ENCODE measurements around the gene ARID2. TPM values are rescaled to one million over a fixed set of nuclear protein-coding genes. Genes with fewer than 3 reads are reported as not detected.

Gene ARID2
- total RNA-seq, 1 donor from 2014 or later, result 63.6 TPM

- DNase-seq (ENCODE audit: low spot score, unreplicated experiment), result no peak
- H3K9me3 Mint-ChIP-seq (ENCODE audit: low read depth), result no peaks in the 10 kb centered on the region
- no peaks in the 10 kb centered on the region for H3K36me3 Mint-ChIP-seq (ENCODE audit: insufficient read depth)
Measured at GRCh38 chr12:45720069-45720468, 9.4 kb upstream of the ARID2 start.

GRCh38 chr12:45721369-45721768 is 8.1 kb upstream of the ARID2 start:
- no peak for TF ChIP-seq CTCF (IDR thresholded peaks at IDR 0.05; ENCODE audit: unreplicated experiment)
- no peak for DNase-seq (ENCODE audit: low spot score, unreplicated experiment)
- H3K4me1 Mint-ChIP-seq (ENCODE audit: low read depth), result peaks cover 9% of the 10 kb centered on the region
- no peaks in the 10 kb centered on the region for H3K9me3 Mint-ChIP-seq (ENCODE audit: low read depth)
- H3K27me3 Mint-ChIP-seq, result no peaks in the 10 kb centered on the region
- H3K4me3 Mint-ChIP-seq (ENCODE audit: low read depth), result no peak overlapping the region
- no peaks in the 10 kb centered on the region for H3K36me3 Mint-ChIP-seq (ENCODE audit: insufficient read depth)
- no peak overlapping the region for H3K27ac Mint-ChIP-seq

More at GRCh38 chr12:45720069-45720468, 9.4 kb upstream of the ARID2 start:
- H3K27ac Mint-ChIP-seq, result no peak overlapping the region
- H3K4me1 Mint-ChIP-seq (ENCODE audit: low read depth), result peaks cover 2% of the 10 kb centered on the region
- no peak overlapping the region for H3K4me3 Mint-ChIP-seq (ENCODE audit: low read depth)
- TF ChIP-seq CTCF (IDR thresholded peaks at IDR 0.05; ENCODE audit: unreplicated experiment), result no peak
- no peaks in the 10 kb centered on the region for H3K27me3 Mint-ChIP-seq

GRCh38 chr12:45721954-45722353 is 7.6 kb upstream of the ARID2 start:
- DNase-seq (ENCODE audit: low spot score, unreplicated experiment), result no peak
- peaks cover 9% of the 10 kb centered on the region for H3K4me1 Mint-ChIP-seq (ENCODE audit: low read depth)
- H3K4me3 Mint-ChIP-seq (ENCODE audit: low read depth), result no peak overlapping the region
- no peak overlapping the region for H3K27ac Mint-ChIP-seq
- no peaks in the 10 kb centered on the region for H3K9me3 Mint-ChIP-seq (ENCODE audit: low read depth)
- no peaks in the 10 kb centered on the region for H3K27me3 Mint-ChIP-seq
- H3K36me3 Mint-ChIP-seq (ENCODE audit: insufficient read depth), result no peaks in the 10 kb centered on the region
- no peak for TF ChIP-seq CTCF (IDR thresholded peaks at IDR 0.05; ENCODE audit: unreplicated experiment)

GRCh38 chr12:45725631-45726602 is 3.6 kb upstream of the ARID2 start:
- H3K36me3 Mint-ChIP-seq (ENCODE audit: insufficient read depth), result no peaks in the 10 kb centered on the region
- H3K9me3 Mint-ChIP-seq (ENCODE audit: low read depth), result no peaks in the 10 kb centered on the region
- H3K27me3 Mint-ChIP-seq, result no peaks in the 10 kb centered on the region
- peak; percentile 73 for TF ChIP-seq CTCF (IDR thresholded peaks at IDR 0.05; ENCODE audit: unreplicated experiment)
- H3K27ac Mint-ChIP-seq, result peak overlapping the region; percentile 99
- no peak for DNase-seq (ENCODE audit: low spot score, unreplicated experiment)
- peaks cover 10% of the 10 kb centered on the region for H3K4me1 Mint-ChIP-seq (ENCODE audit: low read depth)
- H3K4me3 Mint-ChIP-seq (ENCODE audit: low read depth), result peak overlapping the region; percentile 97

GRCh38 chr12:45726603-45727300 is 2.8 kb upstream of the ARID2 start:
- no peak for TF ChIP-seq CTCF (IDR thresholded peaks at IDR 0.05; ENCODE audit: unreplicated experiment)
- H3K27ac Mint-ChIP-seq, result peak overlapping the region; percentile 99
- no peaks in the 10 kb centered on the region for H3K36me3 Mint-ChIP-seq (ENCODE audit: insufficient read depth)
- peak; percentile 51 for DNase-seq (ENCODE audit: low spot score, unreplicated experiment)
- no peaks in the 10 kb centered on the region for H3K27me3 Mint-ChIP-seq
- peaks cover 14% of the 10 kb centered on the region for H3K4me1 Mint-ChIP-seq (ENCODE audit: low read depth)
- peak overlapping the region; percentile 97 for H3K4me3 Mint-ChIP-seq (ENCODE audit: low read depth)
- H3K9me3 Mint-ChIP-seq (ENCODE audit: low read depth), result no peaks in the 10 kb centered on the region
